ENCODE measurements around the gene NEDD8. TPM values are rescaled to one million over a fixed set of nuclear protein-coding genes. Genes with fewer than 3 reads are reported as not detected.

The NEDD8 gene
- total RNA-seq, 4 donors from 2014 or later = 54.7 to 137 (median 104) TPM

- TF ChIP-seq POLR2AphosphoS5 (IDR thresholded peaks at IDR 0.05) = no peak
- TF ChIP-seq, protein P1, sequence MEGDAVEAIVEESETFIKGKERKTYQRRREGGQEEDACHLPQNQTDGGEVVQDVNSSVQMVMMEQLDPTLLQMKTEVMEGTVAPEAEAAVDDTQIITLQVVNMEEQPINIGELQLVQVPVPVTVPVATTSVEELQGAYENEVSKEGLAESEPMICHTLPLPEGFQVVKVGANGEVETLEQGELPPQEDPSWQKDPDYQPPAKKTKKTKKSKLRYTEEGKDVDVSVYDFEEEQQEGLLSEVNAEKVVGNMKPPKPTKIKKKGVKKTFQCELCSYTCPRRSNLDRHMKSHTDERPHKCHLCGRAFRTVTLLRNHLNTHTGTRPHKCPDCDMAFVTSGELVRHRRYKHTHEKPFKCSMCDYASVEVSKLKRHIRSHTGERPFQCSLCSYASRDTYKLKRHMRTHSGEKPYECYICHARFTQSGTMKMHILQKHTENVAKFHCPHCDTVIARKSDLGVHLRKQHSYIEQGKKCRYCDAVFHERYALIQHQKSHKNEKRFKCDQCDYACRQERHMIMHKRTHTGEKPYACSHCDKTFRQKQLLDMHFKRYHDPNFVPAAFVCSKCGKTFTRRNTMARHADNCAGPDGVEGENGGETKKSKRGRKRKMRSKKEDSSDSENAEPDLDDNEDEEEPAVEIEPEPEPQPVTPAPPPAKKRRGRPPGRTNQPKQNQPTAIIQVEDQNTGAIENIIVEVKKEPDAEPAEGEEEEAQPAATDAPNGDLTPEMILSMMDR (IDR thresholded peaks at IDR 0.05) = no peak
- TF ChIP-seq EP300 (IDR thresholded peaks at IDR 0.05) = no peak
- TF ChIP-seq POLR2A (IDR thresholded peaks at IDR 0.05) = no peak
- H3K36me3 ChIP-seq = peaks cover 16% of the 10 kb centered on the region
- no peaks in the 10 kb centered on the region for H3K9me3 ChIP-seq
- peak overlapping the region; percentile 50 for H3K27ac ChIP-seq
- no peak overlapping the region for H3K4me3 ChIP-seq
- H3K4me1 ChIP-seq = peaks cover 33% of the 10 kb centered on the region
- WGBS = 87% methylated on average over 13 of the region's 16 CpGs
- no peaks in the 10 kb centered on the region for H3K27me3 ChIP-seq
- no peak for DNase-seq (ENCODE audit: low spot score in 2 of 2)
Observed at GRCh38 chr14:24260026-24260779, 28.0 kb upstream of the NEDD8 start.

DNA sequence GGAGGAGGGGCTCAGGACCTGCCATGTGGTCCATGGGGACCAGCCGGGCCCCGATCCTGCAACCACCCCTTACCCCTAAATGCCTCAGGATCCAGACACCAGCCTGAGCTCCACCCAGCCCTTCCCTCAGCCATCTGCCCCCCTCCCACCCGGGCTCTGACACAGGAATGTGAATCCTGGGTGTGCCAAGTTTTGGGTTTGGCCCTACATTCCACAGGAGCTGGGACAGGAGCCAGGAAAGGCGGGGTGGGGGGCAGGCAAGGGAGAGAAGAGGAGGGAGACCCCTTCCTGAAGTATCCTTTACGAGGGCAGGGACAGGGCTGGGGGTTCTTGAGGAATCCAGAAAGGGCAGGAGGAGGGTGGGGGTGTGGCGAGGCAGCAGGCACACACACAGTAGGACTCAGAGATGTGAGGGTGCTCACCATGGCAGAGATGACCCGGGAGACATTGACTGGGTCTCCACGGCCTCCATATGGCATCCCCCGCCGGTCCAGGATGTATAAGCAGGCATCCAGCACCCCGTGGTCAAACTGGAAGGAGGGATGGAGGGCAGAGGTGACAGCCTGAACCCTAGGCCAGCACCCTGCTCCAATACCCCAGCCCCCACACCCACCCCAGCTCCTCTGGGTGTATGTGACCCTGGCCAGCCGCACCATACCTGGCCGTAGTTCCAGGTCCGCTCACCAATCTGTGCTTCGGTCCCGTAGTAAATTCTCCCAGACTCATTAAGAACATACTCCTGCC is 27.3 kb upstream of the NEDD8 start:
- Histone ChIP-seq H3K4me1 (peaks cover 26% of the 10 kb centered on the region), H3K4me3 (no peak overlapping the region), H3K9me3 (no peaks in the 10 kb centered on the region), H3K27me3 (no peaks in the 10 kb centered on the region), H3K36me3 (peaks cover 20% of the 10 kb centered on the region), H3K27ac (peak overlapping the region; percentile 65)
- TF ChIP-seq, protein P1 (IDR thresholded peaks at IDR 0.05) = no peak
- TF ChIP-seq EP300 (IDR thresholded peaks at IDR 0.05) (no peak), POLR2AphosphoS5 (IDR thresholded peaks at IDR 0.05) (no peak), POLR2A (IDR thresholded peaks at IDR 0.05) (no peak)
- DNase-seq (ENCODE audit: low spot score in 2 of 2) = peak in 1 of 2 donors; percentile 62
- WGBS = 64% methylated on average over 15 of the region's 16 CpGs

DNA sequence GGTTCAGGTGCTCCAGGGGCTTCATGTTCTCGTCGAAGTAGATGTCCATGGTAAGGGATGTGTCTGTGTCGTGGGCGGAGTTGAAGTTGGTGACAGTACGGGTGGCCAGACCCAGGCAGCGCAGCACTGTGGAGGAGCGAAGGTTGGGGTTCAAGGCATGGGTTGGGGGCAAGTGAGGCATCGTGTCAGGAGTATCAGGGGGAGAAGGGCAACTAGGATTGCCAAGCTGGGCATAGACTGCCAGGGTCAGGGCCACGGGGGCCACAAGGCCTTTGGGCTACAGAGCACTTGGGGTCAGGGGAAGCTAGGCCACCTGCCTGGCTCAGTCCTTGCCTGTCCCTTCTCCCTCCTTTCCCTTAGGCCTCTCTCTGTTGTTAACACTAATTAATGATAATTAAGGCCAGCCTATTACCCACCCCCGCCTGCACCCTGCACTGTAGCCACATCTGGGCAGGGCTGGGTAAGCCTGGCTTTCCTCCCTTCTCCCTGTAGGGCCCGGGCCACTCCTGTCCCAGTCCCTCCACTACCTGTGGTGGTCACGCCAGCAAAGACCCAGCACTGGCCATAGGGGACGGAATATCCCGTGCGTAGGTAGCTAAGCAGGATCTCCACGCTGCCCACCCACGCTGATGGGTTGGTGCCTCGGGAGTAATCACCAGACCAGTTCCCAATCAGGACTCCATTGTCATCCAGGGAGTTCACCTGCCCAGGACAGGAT is 26.5 kb upstream of the NEDD8 start:
- peak overlapping the region; percentile 65 for H3K27ac ChIP-seq
- no peaks in the 10 kb centered on the region for H3K9me3 ChIP-seq
- TF ChIP-seq, protein P1 (IDR thresholded peaks at IDR 0.05) = no peak
- TF ChIP-seq POLR2A (IDR thresholded peaks at IDR 0.05) (no peak), POLR2AphosphoS5 (IDR thresholded peaks at IDR 0.05) (no peak), EP300 (IDR thresholded peaks at IDR 0.05) (no peak)
- no peaks in the 10 kb centered on the region for H3K27me3 ChIP-seq
- peak in 1 of 2 donors; percentile 56 for DNase-seq (ENCODE audit: low spot score in 2 of 2)
- WGBS = 75% methylated on average over 15 of the region's 18 CpGs
- peaks cover 20% of the 10 kb centered on the region for H3K4me1 ChIP-seq
- no peak overlapping the region for H3K4me3 ChIP-seq
- H3K36me3 ChIP-seq = peaks cover 27% of the 10 kb centered on the region

GRCh38 chr14:24258119-24258518 is 26.0 kb upstream of the NEDD8 start:
- Histone ChIP-seq H3K27ac (no peak overlapping the region), H3K27me3 (no peaks in the 10 kb centered on the region), H3K36me3 (peaks cover 33% of the 10 kb centered on the region), H3K4me3 (no peak overlapping the region), H3K4me1 (peaks cover 15% of the 10 kb centered on the region), H3K9me3 (no peaks in the 10 kb centered on the region)
- TF ChIP-seq POLR2AphosphoS5 (IDR thresholded peaks at IDR 0.05) (no peak), POLR2A (IDR thresholded peaks at IDR 0.05) (no peak), EP300 (IDR thresholded peaks at IDR 0.05) (no peak)
- TF ChIP-seq, protein P1 (IDR thresholded peaks at IDR 0.05) = no peak
- 83% methylated on average over 7 of the region's 9 CpGs for WGBS
- peak in 1 of 2 donors; percentile 54 for DNase-seq (ENCODE audit: low spot score in 2 of 2)
